Inferior parietal cortex (tissue), 1 donor: ENCODE measurements around the gene TMEM94.
"Not testable (repeated sequence)": the region's sequence is repeated elsewhere in the genome, so short reads cannot be mapped to it uniquely, and the experiment has no call there.

ENCODE experiments used
- DNase-seq: peaks from one replicate; pipeline ENCODE4 v3.0.0-alpha.2; 2016; ENCODE audit errors: extremely low spot score

The TMEM94 gene

DNA sequence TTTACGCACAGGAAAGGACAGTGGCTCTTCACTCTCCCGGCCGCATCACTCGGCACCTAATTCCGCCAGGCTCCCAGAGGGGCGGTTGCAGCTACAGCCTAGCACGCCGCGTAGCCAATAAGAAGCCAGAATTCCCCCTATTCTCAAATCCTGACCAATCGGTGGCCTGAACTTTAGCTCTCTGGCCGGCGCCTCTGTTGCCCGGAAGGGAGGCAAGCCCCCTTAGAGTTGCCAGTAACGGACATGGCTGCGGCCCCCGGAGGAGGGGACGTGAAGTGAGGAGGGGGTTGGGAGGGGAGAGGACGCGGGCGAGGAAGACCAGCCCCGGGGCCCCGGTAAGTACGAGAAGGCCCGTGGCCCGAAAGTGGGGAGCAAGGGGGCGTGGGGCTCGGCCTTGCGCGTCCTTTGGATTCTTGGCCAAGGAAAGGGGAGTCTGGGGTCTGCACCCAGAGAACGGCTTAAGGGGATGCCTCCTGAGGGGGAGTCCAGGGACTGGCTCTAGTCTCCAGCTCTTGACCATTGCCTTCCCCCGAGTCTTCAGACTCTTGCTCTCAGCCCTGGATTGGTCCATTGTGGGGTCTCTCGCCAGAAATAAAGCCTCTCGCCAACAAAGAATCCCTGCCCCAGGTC is at the start of gene TMEM94:
Gene TMEM94, plus strand, starts transcription at position 219 of the 630 bp plus-strand sequence. CDS start 15,271 bp downstream, outside the sequence.
- DNase-seq, result peak; percentile 99

DNA sequence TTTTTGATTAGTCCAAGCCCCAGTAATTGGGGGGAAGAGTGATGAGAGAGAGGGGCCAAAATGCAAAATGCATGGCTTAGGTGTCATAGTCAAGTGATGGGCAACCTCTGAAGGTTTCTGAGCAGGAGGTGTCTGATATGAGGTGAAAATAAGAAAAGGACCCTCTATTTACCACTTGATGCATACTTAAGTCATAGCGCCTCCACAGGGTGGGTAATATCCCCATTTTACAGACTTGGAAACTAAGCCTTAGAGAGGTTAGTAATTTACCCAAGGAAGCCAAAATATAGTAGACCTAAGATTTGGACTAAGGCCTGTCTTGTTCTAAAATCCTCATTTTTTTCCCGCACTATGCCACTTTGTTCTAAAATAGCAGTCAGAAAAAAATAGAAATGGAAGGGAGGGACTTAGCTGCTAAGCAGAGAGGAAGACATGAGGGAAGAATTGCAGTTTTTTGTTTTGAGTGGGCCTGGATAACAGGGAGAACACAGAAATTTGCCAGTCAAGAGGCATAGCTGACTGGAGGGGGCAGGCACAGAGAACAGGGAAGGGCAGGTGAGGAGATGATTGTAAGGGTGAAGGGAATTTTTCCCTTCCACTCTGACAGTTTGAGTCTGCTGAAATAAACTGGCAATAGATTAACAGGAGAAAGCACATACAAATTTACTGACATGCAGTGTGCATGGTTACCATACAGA is 48.6 kb upstream of the TMEM94 start:
- no peak for DNase-seq

DNA sequence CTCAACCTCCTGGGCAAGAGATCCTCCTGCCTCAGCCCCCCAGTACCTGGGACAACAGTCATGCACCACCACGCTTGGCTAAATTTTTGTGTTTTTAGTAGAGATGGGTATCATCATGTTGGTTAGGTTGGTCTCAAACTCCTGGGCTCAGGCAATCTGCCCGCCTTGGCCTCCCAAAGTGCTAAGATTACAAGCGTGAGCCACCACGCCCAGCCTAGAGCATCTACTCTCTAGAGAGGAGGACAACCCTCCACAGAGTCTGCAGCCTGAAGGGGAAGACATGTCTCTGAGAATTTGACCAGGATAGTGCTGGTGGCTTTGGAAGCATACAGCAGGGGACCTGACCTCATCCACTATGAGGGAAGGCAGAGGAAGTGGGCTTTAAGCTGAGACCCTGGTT is 46.3 kb upstream of the TMEM94 start:
- no peak for DNase-seq

GRCh38 chr17:75411328-75412067 is 44.9 kb upstream of the TMEM94 start:
- DNase-seq, result no peak

DNA sequence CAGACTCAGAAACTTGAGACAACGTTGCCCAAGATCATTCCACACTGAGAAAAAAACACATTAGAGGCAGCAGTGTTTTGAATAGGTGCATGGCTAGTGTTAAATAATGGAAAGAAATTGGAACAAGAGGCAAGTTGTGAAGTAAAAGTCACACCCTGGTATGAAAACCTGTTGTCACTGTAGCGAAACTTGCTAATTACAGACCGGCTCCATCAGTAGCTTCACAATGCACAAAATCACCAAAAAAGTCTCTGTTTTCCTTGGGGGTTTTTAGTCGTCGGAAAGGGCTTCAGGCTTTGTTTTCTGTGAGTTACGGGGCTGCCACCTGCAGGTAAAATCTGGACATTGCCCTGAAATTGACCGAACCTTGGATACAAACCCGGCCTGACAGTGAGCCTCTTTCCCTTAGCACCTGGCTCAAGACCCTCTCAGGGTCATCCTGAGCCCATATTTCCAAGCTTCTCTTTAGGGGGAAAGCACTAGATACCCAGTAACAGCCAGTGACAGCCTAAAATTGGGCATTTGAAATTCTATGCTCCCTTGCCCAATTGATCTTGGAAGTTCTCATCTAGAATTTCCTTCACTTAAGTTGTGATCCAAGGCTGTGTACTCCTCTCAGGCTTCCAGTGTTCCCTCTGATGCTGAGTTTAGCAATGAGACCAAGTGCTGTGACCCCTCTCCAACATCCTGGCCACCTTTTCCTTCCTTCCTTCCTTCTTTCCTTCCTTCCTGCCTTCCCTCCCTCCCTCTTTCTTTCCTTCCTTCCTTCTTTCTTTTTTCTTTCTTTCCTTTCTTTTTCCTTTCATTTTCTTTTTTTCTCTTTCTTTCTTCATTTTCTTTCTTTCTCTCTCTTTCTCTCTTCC is 43.7 kb upstream of the TMEM94 start:
- DNase-seq, result peak; percentile 68

DNA sequence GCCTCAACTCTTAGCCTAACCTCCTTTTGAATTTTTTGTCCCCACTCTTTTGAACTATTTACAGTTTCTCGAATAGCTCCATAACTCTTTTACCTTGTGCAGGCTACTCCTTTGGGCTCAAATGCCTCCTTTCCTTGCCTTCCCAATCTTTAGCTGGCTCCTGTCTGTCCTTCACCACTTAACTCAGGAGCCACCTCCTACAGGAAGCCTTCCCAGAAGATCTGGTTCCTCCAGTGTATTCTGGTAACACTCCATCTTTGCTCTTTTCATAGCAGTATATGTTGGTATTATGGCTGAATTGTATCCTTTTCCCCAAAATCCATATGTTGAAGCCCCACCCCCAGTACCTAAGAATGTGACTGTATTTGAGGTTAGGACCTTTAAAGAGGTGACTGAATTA is 41.9 kb upstream of the TMEM94 start:
- DNase-seq, result no peak

DNA sequence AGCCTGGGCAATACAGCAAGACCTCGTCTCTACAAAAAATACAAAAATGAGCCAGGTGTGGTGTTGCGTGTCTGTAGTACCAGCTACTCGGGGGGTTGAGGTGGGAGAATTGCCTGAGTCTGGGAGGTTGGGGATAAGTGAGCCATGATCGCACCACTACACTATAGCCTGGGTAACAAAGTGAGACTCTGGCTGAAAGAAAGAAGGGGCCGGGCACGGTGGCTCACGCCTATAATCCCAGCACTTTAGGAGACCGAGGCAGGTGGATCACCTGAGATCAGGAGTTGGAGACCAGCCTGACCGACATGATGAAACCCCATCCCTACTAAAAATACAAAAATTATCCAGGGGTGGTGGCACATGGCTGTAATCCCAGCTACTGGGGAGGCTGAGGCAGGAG is 40.4 kb upstream of the TMEM94 start:
- no peak for DNase-seq

- no peak for DNase-seq
These were observed 39.3 kb upstream of the TMEM94 start for GRCh38 chr17:75417054-75417580.

GRCh38 chr17:75418531-75418930 is 37.9 kb upstream of the TMEM94 start:
- DNase-seq, result no peak

DNA sequence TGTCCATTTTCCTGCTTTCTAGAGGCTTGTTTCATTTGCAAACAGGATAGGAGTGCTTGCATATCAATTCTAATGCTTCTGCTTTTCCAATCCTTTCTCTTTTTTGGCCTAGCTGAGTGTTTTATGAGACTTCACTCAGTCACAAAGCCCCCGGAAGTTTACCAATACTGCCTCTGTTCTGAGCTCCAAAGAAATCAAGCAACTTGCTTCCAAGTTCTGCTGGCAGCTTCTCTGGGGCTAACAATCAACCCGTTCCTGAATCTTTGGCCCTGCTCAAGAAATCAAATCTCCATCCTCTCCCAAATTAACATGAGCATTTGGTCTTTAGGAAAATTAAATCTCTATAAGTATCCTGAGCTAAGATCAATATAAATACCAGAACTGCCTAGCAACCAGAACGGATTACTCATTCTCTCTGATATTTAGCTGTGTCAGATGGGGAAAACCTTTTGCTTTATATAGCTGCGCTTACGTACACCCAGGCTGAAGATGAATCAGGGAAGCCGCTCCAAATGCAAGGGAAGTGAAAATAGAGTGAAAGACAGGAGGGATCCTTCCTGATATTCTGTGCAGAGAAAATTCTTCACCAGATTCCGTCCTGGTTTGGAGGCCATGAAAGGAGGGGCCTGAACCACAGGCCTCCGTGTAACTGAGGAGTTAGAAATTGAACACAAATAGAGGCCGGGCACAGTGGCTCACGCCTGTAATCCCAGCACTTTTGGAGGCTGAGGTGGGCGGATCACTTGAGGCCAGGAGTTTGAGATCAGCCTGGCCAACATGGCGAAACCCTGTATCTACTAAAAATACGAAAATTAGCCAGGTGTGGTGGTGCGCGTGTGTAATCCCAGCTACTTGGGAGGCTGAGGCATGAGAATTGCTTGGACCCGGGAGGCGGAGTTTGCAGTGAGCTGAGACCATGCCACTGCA is 27.6 kb upstream of the TMEM94 start:
- DNase-seq, result peak; percentile 66

DNA sequence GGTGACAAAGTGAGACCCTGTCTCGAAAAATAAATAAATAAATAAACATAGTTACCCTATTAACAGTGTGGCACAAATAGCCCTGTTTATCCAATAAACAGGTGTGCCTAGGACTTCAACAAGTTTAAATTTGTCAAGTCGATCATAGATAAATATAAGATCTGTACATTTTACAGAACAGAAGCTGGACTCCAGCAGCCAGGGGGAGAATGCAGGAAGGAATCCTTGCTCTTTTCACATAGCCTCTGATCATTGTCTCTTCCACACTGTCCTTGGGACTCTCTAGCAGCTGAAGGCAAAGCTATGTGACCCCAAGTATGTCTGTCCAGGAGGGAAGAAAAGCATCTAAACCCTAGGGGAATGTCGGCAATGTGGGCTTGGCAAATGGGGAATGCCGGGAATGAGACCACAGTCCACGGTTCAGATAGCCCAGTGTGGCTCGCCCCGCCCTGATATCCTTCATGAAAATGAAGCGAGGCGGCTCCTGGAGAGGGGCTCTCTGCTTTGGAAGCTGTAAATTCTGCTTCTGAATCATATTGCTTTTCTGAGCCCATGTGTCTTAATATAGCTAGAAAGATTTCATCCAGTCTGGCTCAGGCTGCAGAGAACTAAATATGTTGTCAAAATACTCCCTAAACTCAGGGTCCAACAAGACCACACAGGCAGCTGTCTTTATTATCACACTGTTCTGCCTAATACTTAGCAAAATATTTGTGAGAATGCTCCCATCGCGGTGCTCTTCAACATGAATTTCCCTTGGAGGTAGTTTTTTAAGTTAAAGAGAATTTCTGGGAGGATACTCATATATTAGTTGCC is 26.1 kb upstream of the TMEM94 start:
- DNase-seq, result no peak

DNA sequence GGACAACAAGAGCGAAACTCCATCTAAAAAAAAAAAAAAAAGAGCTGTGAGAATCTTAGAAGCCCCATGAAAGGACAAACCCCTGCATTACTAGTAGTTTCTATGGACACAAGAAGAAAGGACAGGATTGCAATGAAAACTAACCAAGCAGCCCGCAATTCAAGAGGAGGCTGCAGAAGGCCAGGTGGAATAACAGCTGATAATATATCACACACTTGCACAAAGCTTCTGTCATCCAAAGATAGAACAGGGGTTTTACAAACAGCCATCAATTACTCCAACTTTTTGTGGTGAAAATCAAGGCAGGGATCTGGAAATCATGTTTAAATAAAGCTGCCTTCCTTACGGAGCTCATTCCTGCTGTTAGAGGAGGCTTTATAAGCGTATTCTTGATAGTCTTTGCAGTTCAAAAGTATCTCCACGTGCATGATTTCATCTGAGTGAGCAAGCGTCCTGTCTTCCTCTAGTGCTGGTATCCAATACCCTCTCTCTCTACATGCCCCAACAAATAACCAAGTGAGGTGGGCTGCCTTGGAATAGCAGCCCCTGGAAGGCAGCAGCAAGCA is 23.1 kb upstream of the TMEM94 start:
- DNase-seq, result no peak

DNA sequence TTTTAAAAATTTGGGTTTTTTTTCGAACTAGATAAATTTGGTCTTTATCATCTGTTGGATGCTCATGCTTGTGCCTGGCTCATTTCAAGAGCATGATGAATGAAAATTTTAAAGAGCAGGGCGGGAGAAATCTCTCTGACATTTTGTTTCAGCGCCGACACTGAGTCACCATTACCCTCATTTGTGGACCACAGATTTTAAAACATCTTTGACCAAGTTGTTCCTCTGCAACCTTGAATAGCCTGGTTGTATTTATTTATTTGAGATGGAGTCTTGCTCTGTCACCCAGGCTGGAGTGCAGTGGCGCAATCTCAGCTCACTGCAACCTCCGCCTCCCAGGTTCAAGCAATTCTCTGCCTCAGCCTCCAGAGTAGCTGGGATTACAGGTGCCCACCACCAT is 22.0 kb upstream of the TMEM94 start:
- not testable (repeated sequence) for DNase-seq

DNA sequence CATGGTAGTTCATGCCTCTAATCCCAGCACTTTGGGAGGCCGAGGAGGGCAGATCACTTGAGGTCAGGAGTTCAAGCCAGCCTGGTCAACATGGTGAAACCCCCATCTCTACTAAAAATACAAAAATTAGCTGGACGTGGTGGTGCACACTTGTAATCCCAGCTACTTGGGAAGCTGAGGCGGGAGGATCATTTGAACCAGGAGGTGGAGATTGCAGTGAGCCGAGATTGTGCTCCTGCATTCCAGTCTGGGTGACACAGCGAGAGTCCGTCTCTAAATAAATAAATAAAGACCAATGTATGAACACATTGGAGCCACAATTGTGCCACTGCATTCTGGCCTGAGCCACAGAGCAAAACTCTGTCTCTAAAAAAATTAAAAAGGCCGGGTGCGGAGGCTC is 19.0 kb upstream of the TMEM94 start:
- not testable (repeated sequence) for DNase-seq

- no peak for DNase-seq
These were observed 17.1 kb upstream of the TMEM94 start for GRCh38 chr17:75439287-75439686.

DNA sequence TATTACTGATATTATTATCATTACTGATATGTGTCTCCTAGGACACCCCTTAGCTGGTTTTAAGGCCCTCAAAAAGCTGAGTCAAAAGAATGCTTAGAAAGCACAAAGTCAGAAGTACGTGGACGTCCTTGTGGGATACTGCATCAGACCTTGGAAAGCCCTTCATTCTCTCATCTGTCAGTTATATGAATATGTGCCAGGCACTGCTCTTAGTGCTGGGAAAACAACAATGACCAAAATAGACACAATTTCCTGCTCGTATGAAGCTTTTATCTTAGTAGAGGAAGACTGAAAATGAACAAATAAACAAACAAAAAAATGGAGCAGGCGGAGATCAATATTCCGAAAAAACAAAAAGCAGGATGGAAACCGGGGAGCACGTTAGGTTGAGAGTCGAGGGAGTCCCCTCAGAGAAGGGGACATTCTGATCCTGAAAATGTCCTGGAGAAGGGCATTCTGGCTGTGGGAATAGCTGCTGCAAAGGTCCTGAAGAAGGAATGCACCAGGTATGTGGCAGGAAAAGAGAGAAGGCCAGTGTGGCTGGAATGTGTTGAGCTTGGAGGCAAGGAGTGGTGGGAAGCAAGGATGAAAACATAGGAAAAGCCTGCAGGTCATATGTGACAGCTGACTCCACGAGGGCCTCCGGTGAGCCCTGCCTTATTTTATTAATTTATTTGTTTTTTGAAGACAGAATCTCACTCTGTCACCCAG is 15.5 kb upstream of the TMEM94 start:
- no peak for DNase-seq

GRCh38 chr17:75442168-75443103 is 14.0 kb upstream of the TMEM94 start:
- no peak for DNase-seq

DNA sequence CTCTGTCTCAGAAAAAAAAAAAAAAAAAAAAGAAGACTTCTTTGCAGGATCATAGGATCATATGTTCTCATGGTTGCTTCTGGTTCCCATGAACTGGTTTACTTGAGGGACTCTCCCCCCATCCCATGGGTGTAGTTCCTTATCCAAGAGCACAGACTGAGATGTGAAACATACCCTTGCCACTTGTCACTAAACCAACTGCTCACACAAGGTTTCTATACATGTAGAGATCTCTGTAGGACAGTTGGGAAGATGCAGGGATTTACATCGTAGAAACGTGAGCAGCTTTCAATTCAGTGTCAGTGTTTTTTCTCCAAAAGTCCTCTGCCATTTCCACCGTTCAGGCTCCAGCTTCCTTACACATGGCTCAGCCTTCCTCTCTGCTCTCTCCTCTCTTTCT is 11.1 kb upstream of the TMEM94 start:
- DNase-seq, result no peak
